ENCODE measurements around the gene VASP.

VASP gene

GRCh38 chr19:45503909-45504308, 3.4 kb upstream of the VASP start:
- TF ChIP-seq CTCF (IDR thresholded peaks at IDR 0.05) = no peak

- TF ChIP-seq CTCF (IDR thresholded peaks at IDR 0.05) = no peak
Observed at GRCh38 chr19:45505151-45505995, 1.9 kb upstream of the VASP start.

GRCh38 chr19:45505996-45506245, 1.4 kb upstream of the VASP start:
- TF ChIP-seq CTCF (IDR thresholded peaks at IDR 0.05) = no peak

GRCh38 chr19:45506246-45506988, 862 bp upstream of the VASP start:
- peak; percentile 41 for TF ChIP-seq CTCF (IDR thresholded peaks at IDR 0.05)

- no peak for TF ChIP-seq CTCF (IDR thresholded peaks at IDR 0.05)
Observed at GRCh38 chr19:45507872-45508416, 665 bp downstream of the VASP start.

GRCh38 chr19:45508417-45508860, 1.2 kb downstream of the VASP start:
- no peak for TF ChIP-seq CTCF (IDR thresholded peaks at IDR 0.05)

- TF ChIP-seq CTCF (IDR thresholded peaks at IDR 0.05) = no peak
Observed at GRCh38 chr19:45508861-45509691, 1.8 kb downstream of the VASP start.
